Measurements from ENCODE around the gene CT47C1.

CT47C1 gene

DNA sequence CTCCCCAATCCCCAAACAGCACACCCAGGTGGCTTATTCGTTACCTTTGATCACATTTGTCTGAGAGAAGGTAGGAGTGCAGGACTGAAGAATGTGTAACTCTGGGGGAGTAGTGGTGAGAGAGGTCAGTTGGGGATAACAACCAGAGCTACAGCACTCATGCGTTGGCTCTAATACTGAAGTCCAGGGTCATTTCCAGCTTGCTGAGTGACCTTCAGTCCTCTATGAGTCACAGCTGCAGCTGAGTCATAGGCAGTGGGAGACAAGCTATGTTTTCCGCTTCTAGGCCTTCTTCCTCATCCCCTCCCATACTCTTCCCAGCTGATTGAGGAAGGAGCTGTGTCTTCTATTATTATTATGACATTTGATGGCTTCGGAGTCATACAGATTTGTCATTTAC is 31.6 kb upstream of the CT47C1 start:
- Histone ChIP-seq H3K4me1 (ENCODE audit: control insufficient read depth, insufficient read depth, low read length, poor library complexity, severe bottlenecking) (no peaks in the 10 kb centered on the region), H3K36me3 (ENCODE audit: control insufficient read depth, insufficient read depth, low read length) (no peaks in the 10 kb centered on the region), H3K9me3 (ENCODE audit: control insufficient read depth, low read length) (no peaks in the 10 kb centered on the region), H3K27me3 (replicated peaks; ENCODE audit: control insufficient read depth, insufficient read depth, low read length, poor library complexity, severe bottlenecking) (no peaks in the 10 kb centered on the region), H3K27ac (ENCODE audit: insufficient read depth, low read length, poor library complexity, severe bottlenecking) (no peak overlapping the region), H3K4me3 (ENCODE audit: insufficient read depth, low read depth, low read length, poor library complexity, severe bottlenecking) (no peak overlapping the region)
- no peak for DNase-seq

DNA sequence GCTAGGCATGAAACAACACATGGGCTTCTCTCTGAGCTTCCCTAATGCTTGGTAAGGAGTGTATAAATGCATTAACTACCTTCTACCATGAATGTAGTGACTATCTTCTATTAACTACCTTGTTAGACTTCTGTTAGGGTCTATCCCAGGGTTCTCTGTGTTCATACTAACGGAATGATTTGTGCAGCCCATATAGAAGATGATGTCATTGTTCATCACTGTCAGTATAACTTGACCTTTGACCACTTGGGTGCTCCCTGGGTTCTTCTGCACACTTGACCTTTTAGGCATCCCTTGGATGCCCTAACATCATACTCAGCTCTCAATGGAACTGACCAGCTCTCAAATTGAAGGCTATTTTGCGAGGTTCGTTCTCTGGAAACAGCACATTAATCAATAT is 30.8 kb upstream of the CT47C1 start:
- Histone ChIP-seq H3K4me3 (ENCODE audit: insufficient read depth, low read depth, low read length, poor library complexity, severe bottlenecking) (no peak overlapping the region), H3K4me1 (ENCODE audit: control insufficient read depth, insufficient read depth, low read length, poor library complexity, severe bottlenecking) (no peaks in the 10 kb centered on the region), H3K36me3 (ENCODE audit: control insufficient read depth, insufficient read depth, low read length) (no peaks in the 10 kb centered on the region), H3K9me3 (ENCODE audit: control insufficient read depth, low read length) (no peaks in the 10 kb centered on the region), H3K27ac (ENCODE audit: insufficient read depth, low read length, poor library complexity, severe bottlenecking) (no peak overlapping the region), H3K27me3 (replicated peaks; ENCODE audit: control insufficient read depth, insufficient read depth, low read length, poor library complexity, severe bottlenecking) (no peaks in the 10 kb centered on the region)
- DNase-seq: no peak

DNA sequence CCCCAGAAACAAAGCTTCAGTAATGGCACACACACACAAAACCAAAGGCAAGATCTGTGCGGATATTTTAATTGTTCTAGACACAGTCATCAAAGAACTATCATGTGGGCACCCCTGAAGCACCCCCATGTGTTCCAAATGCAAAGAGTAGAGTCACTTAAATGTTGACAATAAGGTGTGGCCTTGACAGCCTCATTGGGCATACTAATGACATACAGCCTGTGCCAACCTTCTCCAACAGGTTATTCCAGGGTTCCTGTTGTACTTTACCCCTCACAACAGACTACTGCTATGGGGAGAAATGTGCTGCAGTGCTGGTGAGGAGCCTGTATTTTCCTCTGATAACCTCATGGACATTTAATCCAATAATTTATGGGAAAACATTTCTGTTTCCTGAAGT is 29.8 kb upstream of the CT47C1 start:
- no peak overlapping the region for H3K4me3 ChIP-seq (ENCODE audit: insufficient read depth, low read depth, low read length, poor library complexity, severe bottlenecking)
- H3K9me3 ChIP-seq (ENCODE audit: control insufficient read depth, low read length): no peaks in the 10 kb centered on the region
- no peaks in the 10 kb centered on the region for H3K36me3 ChIP-seq (ENCODE audit: control insufficient read depth, insufficient read depth, low read length)
- H3K27me3 ChIP-seq (replicated peaks; ENCODE audit: control insufficient read depth, insufficient read depth, low read length, poor library complexity, severe bottlenecking): no peaks in the 10 kb centered on the region
- no peaks in the 10 kb centered on the region for H3K4me1 ChIP-seq (ENCODE audit: control insufficient read depth, insufficient read depth, low read length, poor library complexity, severe bottlenecking)
- H3K27ac ChIP-seq (ENCODE audit: insufficient read depth, low read length, poor library complexity, severe bottlenecking): no peak overlapping the region
- no peak for DNase-seq

DNA sequence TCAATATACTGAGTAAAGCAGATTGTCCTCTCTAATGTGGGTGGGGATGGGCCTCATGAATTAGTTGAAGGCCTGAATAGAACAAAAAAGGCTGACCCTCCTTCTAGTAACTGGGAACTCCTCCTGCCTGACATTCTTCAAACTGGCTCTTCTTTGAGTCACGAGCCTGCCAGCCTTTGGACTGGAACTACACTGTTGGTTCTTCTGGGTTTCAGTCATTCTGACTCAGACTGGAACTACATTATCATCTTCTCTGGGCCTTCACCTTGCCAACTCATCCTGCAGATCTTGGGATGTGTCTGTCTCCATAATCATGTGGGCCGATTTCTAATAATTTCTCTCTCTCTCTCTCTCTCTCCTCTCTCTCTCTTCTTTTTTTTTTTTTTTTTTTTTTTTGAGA is 26.9 kb upstream of the CT47C1 start:
- no peak for DNase-seq
- H3K4me3 ChIP-seq (ENCODE audit: insufficient read depth, low read depth, low read length, poor library complexity, severe bottlenecking): no peak overlapping the region
- H3K27ac ChIP-seq (ENCODE audit: insufficient read depth, low read length, poor library complexity, severe bottlenecking): no peak overlapping the region
- no peaks in the 10 kb centered on the region for H3K4me1 ChIP-seq (ENCODE audit: control insufficient read depth, insufficient read depth, low read length, poor library complexity, severe bottlenecking)
- no peaks in the 10 kb centered on the region for H3K27me3 ChIP-seq (replicated peaks; ENCODE audit: control insufficient read depth, insufficient read depth, low read length, poor library complexity, severe bottlenecking)
- no peaks in the 10 kb centered on the region for H3K9me3 ChIP-seq (ENCODE audit: control insufficient read depth, low read length)
- H3K36me3 ChIP-seq (ENCODE audit: control insufficient read depth, insufficient read depth, low read length): no peaks in the 10 kb centered on the region

DNA sequence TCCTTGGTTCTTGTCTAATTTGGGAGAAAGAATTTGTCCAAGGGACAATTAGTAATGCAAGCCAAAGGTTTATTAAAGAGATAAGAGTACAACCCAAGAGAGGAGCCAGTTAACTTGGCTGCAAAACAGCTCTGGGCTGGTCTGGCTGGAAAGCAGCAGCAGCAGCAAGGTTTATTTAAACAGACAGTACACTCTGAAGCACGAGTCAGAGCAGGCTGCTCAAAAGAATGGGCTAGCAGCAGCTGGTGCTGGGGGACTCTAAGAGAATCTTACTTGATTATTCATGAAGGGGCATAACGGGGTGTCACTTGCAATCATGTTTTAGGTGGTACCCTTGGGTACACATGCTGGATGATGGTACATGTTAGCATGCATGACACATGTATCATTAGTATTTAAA is 17.1 kb upstream of the CT47C1 start:
- H3K27ac ChIP-seq (ENCODE audit: insufficient read depth, low read length, poor library complexity, severe bottlenecking): no peak overlapping the region
- H3K36me3 ChIP-seq (ENCODE audit: control insufficient read depth, insufficient read depth, low read length): no peaks in the 10 kb centered on the region
- no peak for DNase-seq
- no peaks in the 10 kb centered on the region for H3K27me3 ChIP-seq (replicated peaks; ENCODE audit: control insufficient read depth, insufficient read depth, low read length, poor library complexity, severe bottlenecking)
- no peak overlapping the region for H3K4me3 ChIP-seq (ENCODE audit: insufficient read depth, low read depth, low read length, poor library complexity, severe bottlenecking)
- H3K4me1 ChIP-seq (ENCODE audit: control insufficient read depth, insufficient read depth, low read length, poor library complexity, severe bottlenecking): no peaks in the 10 kb centered on the region
- no peaks in the 10 kb centered on the region for H3K9me3 ChIP-seq (ENCODE audit: control insufficient read depth, low read length)

DNA sequence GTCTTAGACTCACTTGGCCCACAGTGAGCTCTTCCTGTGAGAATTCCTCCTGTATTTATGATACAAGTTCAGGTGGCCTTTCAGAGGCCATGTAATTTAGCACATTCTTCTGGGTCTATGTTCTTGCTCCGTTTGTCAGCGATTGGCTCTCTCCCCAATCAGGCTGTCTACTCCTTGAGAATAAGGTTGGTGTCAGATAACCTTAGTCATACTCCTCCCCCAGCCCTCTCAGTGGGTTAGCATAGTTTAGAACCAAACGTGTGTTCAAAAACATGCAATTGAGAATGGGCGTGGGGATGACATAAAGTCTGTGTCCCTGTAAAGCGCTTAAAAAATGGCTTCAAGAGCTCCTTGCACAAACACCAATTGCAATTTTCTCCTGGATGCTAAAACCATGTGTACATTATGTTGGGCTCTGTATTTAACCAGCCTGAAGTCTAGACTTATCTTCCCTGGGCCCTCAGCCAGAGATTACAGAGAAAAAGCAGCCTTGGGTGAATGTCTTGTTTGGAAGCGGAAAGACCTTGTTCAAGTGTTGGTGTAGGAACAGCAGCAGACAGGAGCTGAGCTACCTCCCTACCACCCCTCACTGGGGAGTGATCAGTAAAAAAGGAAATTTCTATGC is 9.9 kb upstream of the CT47C1 start:
- H3K9me3 ChIP-seq (ENCODE audit: control insufficient read depth, low read length): no peaks in the 10 kb centered on the region
- no peaks in the 10 kb centered on the region for H3K4me1 ChIP-seq (ENCODE audit: control insufficient read depth, insufficient read depth, low read length, poor library complexity, severe bottlenecking)
- no peak for DNase-seq
- H3K4me3 ChIP-seq (ENCODE audit: insufficient read depth, low read depth, low read length, poor library complexity, severe bottlenecking): no peak overlapping the region
- H3K27me3 ChIP-seq (replicated peaks; ENCODE audit: control insufficient read depth, insufficient read depth, low read length, poor library complexity, severe bottlenecking): no peaks in the 10 kb centered on the region
- no peak overlapping the region for H3K27ac ChIP-seq (ENCODE audit: insufficient read depth, low read length, poor library complexity, severe bottlenecking)
- H3K36me3 ChIP-seq (ENCODE audit: control insufficient read depth, insufficient read depth, low read length): no peaks in the 10 kb centered on the region

DNA sequence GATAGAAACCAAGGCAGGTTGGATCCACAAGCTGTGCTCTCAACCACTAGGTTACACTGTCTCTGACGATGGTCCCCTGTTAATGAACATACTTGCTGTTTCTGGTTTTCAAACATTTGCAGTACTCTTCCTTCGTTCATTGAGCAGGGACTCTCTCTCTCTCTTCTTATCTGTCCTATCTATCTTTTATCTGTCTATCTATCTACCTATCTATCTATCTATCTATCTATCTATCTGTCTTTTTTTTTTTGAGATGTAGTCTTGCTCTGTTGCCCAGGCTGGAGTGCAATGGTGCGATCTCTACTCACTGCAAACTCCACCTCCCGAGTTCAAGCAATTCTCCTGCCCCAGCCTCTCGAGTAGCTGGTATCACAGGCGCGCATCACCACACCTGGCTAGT is 9.4 kb upstream of the CT47C1 start:
- no peak overlapping the region for H3K4me3 ChIP-seq (ENCODE audit: insufficient read depth, low read depth, low read length, poor library complexity, severe bottlenecking)
- no peaks in the 10 kb centered on the region for H3K36me3 ChIP-seq (ENCODE audit: control insufficient read depth, insufficient read depth, low read length)
- H3K4me1 ChIP-seq (ENCODE audit: control insufficient read depth, insufficient read depth, low read length, poor library complexity, severe bottlenecking): no peaks in the 10 kb centered on the region
- H3K9me3 ChIP-seq (ENCODE audit: control insufficient read depth, low read length): no peaks in the 10 kb centered on the region
- H3K27ac ChIP-seq (ENCODE audit: insufficient read depth, low read length, poor library complexity, severe bottlenecking): no peak overlapping the region
- H3K27me3 ChIP-seq (replicated peaks; ENCODE audit: control insufficient read depth, insufficient read depth, low read length, poor library complexity, severe bottlenecking): no peaks in the 10 kb centered on the region
- DNase-seq: no peak

DNA sequence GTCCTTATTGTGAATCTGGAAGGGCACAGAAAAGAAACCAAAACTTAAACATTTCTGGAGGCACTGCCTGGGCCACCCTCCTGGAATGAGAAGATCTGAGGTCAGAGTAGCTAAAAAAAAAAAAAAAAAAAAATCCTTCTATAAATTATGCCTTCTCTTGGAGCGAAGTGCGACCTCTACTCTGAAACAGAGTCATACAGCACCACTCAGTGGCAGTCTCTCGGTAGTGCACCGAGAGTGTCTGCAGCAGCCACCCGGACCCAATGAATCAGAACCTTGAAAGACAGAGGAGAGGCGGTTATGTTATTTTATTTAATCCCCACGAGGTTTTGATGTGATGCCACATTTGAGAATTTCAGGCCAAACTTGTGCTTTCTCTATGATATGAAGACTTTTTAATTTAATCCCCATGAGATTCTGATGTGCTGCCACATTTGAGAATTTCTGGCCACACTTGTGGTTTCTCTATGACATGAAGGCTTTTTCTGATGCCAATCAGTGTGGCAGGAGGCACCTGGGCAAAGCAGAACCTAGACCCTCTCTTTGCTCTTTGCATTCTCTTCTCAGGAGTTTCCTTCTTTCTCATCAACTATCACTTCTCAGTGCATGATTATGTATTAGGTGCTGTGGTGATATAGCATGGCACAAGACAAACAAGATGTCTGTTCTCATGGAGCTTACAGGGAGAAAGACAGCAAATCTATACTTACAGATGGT is 5.6 kb upstream of the CT47C1 start:
- Histone ChIP-seq H3K36me3 (ENCODE audit: control insufficient read depth, insufficient read depth, low read length) (no peaks in the 10 kb centered on the region), H3K4me1 (ENCODE audit: control insufficient read depth, insufficient read depth, low read length, poor library complexity, severe bottlenecking) (no peaks in the 10 kb centered on the region), H3K27ac (ENCODE audit: insufficient read depth, low read length, poor library complexity, severe bottlenecking) (no peak overlapping the region), H3K4me3 (ENCODE audit: insufficient read depth, low read depth, low read length, poor library complexity, severe bottlenecking) (no peak overlapping the region), H3K27me3 (replicated peaks; ENCODE audit: control insufficient read depth, insufficient read depth, low read length, poor library complexity, severe bottlenecking) (no peaks in the 10 kb centered on the region), H3K9me3 (ENCODE audit: control insufficient read depth, low read length) (no peaks in the 10 kb centered on the region)
- DNase-seq: no peak

DNA sequence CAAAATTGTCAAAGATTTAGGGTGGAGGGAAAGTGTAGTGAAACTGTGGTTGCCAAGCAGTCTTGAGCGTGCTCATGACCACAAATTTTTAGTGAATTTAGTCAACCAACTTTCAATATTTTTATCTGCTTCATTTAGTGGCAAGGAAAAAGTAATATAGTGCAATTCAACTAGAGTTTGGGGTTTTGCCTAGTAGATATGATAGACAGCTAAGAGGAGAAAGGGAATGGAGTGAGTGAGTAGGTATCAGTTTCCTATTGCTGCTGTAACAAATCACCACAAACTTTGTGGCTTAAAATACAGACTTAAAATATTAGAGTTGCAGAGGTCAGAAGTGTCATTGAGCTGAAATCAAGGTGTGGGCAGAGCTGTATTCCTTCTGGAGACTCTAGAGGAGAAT is 3.7 kb upstream of the CT47C1 start:
- H3K27me3 ChIP-seq (replicated peaks; ENCODE audit: control insufficient read depth, insufficient read depth, low read length, poor library complexity, severe bottlenecking): no peaks in the 10 kb centered on the region
- DNase-seq: no peak
- no peaks in the 10 kb centered on the region for H3K4me1 ChIP-seq (ENCODE audit: control insufficient read depth, insufficient read depth, low read length, poor library complexity, severe bottlenecking)
- no peaks in the 10 kb centered on the region for H3K36me3 ChIP-seq (ENCODE audit: control insufficient read depth, insufficient read depth, low read length)
- H3K9me3 ChIP-seq (ENCODE audit: control insufficient read depth, low read length): no peaks in the 10 kb centered on the region
- H3K4me3 ChIP-seq (ENCODE audit: insufficient read depth, low read depth, low read length, poor library complexity, severe bottlenecking): no peak overlapping the region
- H3K27ac ChIP-seq (ENCODE audit: insufficient read depth, low read length, poor library complexity, severe bottlenecking): no peak overlapping the region

DNA sequence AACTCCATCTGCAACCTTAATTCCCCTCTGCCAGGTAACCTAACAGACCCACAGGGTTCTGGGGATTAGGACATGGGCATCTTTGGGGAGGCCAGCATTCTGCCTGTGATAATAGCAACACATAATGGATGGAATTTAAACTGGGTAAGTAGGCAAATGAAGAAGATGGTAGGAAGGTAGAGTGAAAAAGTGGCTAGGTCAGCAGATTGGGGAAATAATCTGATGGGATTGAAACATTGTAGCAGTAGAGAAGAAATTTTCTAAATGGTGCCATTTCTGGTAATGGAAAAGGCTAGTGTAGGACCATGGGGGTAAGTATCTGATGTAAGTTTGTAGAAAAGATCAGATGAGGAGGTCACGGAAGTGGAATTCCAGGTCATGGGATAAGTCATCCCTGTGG is 3.0 kb upstream of the CT47C1 start:
- H3K4me1 ChIP-seq (ENCODE audit: control insufficient read depth, insufficient read depth, low read length, poor library complexity, severe bottlenecking): no peaks in the 10 kb centered on the region
- no peak overlapping the region for H3K4me3 ChIP-seq (ENCODE audit: insufficient read depth, low read depth, low read length, poor library complexity, severe bottlenecking)
- no peak overlapping the region for H3K27ac ChIP-seq (ENCODE audit: insufficient read depth, low read length, poor library complexity, severe bottlenecking)
- no peak for DNase-seq
- no peaks in the 10 kb centered on the region for H3K9me3 ChIP-seq (ENCODE audit: control insufficient read depth, low read length)
- H3K36me3 ChIP-seq (ENCODE audit: control insufficient read depth, insufficient read depth, low read length): no peaks in the 10 kb centered on the region
- no peaks in the 10 kb centered on the region for H3K27me3 ChIP-seq (replicated peaks; ENCODE audit: control insufficient read depth, insufficient read depth, low read length, poor library complexity, severe bottlenecking)

Measured in effector memory CD4-positive, alpha-beta T cell (primary cell).